C4-2B (cell line): ENCODE data around the gene TFB1M.
"Not testable (repeated sequence)": the region's sequence is repeated elsewhere in the genome, so short reads cannot be mapped to it uniquely, and the experiment has no call there.

ENCODE experiments used
- CTCF ChIP-seq: fragments of 450-650 bp; conservative IDR thresholded peaks from 2 replicates; pipeline ENCODE4 v1.5.1; 2017; ENCODE audit warnings: mild to moderate bottlenecking
- ZFX ChIP-seq: fragments of 450-650 bp; IDR thresholded peaks from 2 replicates; pipeline ENCODE4 v1.6.1; 2017

- not testable (repeated sequence) for TF ChIP-seq CTCF, ZFX
These were observed 19.8 kb upstream of the TFB1M start for GRCh38 chr6:155334073-155334472.
